ENCODE measurements around the gene RXYLT1.

Gene RXYLT1

DNA sequence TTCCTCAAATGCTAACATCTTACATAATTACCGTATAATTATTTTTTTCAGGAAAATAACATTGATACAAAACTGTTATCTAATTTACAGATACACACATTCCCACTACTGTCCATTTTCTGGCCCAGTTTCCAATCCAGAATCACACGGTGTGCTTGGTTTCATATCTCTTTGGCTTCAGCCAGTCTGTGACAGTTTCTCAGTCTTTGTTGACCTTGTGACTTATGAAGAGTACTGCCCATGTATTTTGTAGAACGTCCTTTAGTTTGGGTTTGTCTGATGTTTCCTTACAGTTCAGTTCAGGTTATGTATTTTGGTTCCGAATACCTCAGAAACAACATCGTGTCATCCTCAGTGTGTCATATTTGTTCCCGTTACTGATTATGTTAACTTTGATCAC lies 16.2 kb downstream of the RXYLT1 start:
- Histone ChIP-seq H3K9me3 (ENCODE audit: control insufficient read depth, low read length) (no peaks in the 10 kb centered on the region), H3K36me3 (ENCODE audit: control insufficient read depth, insufficient read depth, low read length) (no peaks in the 10 kb centered on the region), H3K27ac (ENCODE audit: insufficient read depth, low read depth, low read length, poor library complexity, severe bottlenecking) (no peak overlapping the region), H3K27me3 (ENCODE audit: control insufficient read depth, insufficient read depth, low read length, poor library complexity, severe bottlenecking) (no peaks in the 10 kb centered on the region), H3K4me1 (ENCODE audit: control insufficient read depth, insufficient read depth, low read length) (no peaks in the 10 kb centered on the region), H3K4me3 (ENCODE audit: insufficient read depth, low read depth, low read length) (no peak overlapping the region)
- WGBS, 2 experiments: 96% methylated on average over 6 of the region's 6 CpGs

- WGBS, 2 experiments: 83 to 89% methylated on average over 5 to 6 of the region's 6 CpGs
- no peaks in the 10 kb centered on the region for H3K36me3 ChIP-seq (ENCODE audit: control insufficient read depth, insufficient read depth, low read length)
These were observed 22.4 kb downstream of the RXYLT1 start for GRCh38 chr12:63802012-63802608.

GRCh38 chr12:63804746-63805145 lies 25.0 kb downstream of the RXYLT1 start:
- no peaks in the 10 kb centered on the region for H3K36me3 ChIP-seq (ENCODE audit: control insufficient read depth, insufficient read depth, low read length)
- no peaks in the 10 kb centered on the region for H3K9me3 ChIP-seq (ENCODE audit: control insufficient read depth, low read length)
- H3K4me3 ChIP-seq (ENCODE audit: insufficient read depth, low read depth, low read length): no peak overlapping the region
- H3K27ac ChIP-seq (ENCODE audit: insufficient read depth, low read depth, low read length, poor library complexity, severe bottlenecking): no peak overlapping the region
- no peaks in the 10 kb centered on the region for H3K4me1 ChIP-seq (ENCODE audit: control insufficient read depth, insufficient read depth, low read length)
- H3K27me3 ChIP-seq (ENCODE audit: control insufficient read depth, insufficient read depth, low read length, poor library complexity, severe bottlenecking): no peaks in the 10 kb centered on the region
- 100% methylated on average over 1 to 2 of the region's 2 CpGs for WGBS, 2 experiments

More at GRCh38 chr12:63802012-63802608, 22.4 kb downstream of the RXYLT1 start:
- no peaks in the 10 kb centered on the region for H3K27me3 ChIP-seq (ENCODE audit: control insufficient read depth, insufficient read depth, low read length, poor library complexity, severe bottlenecking)
- H3K27ac ChIP-seq (ENCODE audit: insufficient read depth, low read depth, low read length, poor library complexity, severe bottlenecking): no peak overlapping the region
- no peaks in the 10 kb centered on the region for H3K4me1 ChIP-seq (ENCODE audit: control insufficient read depth, insufficient read depth, low read length)
- no peak overlapping the region for H3K4me3 ChIP-seq (ENCODE audit: insufficient read depth, low read depth, low read length)
- H3K9me3 ChIP-seq (ENCODE audit: control insufficient read depth, low read length): no peaks in the 10 kb centered on the region

DNA sequence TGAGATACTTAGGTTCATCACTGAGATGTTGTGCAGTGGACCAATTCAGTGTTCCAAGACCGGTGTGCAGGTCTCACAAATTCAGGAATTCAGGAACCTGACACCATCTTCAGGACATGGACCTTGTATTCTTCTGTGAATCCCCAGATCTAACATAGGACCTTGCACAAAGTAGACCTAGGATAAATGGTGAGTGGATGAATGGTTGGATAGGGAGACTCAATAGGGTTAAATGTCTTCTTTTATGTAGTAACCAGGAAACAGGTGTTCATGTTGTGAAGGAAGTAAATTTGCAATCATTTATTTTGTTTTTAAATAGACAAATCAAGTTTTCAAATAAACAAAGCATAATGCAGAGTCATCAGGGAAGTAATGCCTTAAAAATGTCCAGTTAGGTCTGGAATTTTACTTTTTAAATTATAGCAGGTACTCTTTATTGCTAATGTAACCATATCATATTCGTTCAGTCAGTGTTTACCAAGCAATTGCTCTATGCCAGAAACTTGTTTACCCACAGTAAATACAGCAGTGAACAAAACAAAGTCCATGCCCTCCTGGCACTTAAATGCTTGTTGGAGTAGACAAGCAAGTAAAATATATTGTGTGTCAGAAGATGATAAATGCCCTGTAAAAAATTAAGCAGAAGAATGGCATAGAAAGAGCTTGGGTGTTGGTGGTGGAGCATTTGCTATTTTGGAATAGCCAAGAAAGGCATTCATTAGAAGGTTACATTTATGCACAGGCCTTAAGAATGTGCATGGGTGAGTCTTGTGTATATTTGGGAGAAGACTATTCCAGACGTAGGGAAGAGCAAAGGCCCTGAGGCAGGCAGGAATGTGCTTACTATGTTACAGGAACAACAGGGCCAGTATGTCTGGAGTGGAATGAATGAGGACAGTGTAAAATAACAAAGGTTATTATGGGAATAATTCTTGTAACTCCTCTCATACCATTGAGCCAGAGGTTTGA lies 26.3 kb downstream of the RXYLT1 start:
- H3K27me3 ChIP-seq (ENCODE audit: control insufficient read depth, insufficient read depth, low read length, poor library complexity, severe bottlenecking): no peaks in the 10 kb centered on the region
- H3K27ac ChIP-seq (ENCODE audit: insufficient read depth, low read depth, low read length, poor library complexity, severe bottlenecking): no peak overlapping the region
- no peaks in the 10 kb centered on the region for H3K4me1 ChIP-seq (ENCODE audit: control insufficient read depth, insufficient read depth, low read length)
- H3K9me3 ChIP-seq (ENCODE audit: control insufficient read depth, low read length): no peaks in the 10 kb centered on the region
- WGBS, 2 experiments: 95 to 96% methylated on average over 3 of the region's 3 CpGs
- no peak overlapping the region for H3K4me3 ChIP-seq (ENCODE audit: insufficient read depth, low read depth, low read length)
- no peaks in the 10 kb centered on the region for H3K36me3 ChIP-seq (ENCODE audit: control insufficient read depth, insufficient read depth, low read length)

DNA sequence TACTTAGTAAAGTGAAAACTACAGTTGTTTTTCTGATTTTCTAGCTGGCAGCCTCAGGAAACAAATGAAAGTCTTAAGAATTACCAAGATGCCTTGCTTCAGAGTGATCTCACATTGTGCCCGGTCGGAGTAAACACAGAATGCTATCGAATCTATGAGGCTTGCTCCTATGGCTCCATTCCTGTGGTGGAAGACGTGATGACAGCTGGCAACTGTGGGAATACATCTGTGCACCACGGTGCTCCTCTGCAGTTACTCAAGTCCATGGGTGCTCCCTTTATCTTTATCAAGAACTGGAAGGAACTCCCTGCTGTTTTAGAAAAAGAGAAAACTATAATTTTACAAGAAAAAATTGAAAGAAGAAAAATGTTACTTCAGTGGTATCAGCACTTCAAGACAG lies 28.9 kb downstream of the RXYLT1 start:
- no peaks in the 10 kb centered on the region for H3K9me3 ChIP-seq (ENCODE audit: control insufficient read depth, low read length)
- no peak overlapping the region for H3K4me3 ChIP-seq (ENCODE audit: insufficient read depth, low read depth, low read length)
- no peaks in the 10 kb centered on the region for H3K4me1 ChIP-seq (ENCODE audit: control insufficient read depth, insufficient read depth, low read length)
- 92 to 95% methylated on average over 5 of the region's 5 CpGs for WGBS, 2 experiments
- no peaks in the 10 kb centered on the region for H3K27me3 ChIP-seq (ENCODE audit: control insufficient read depth, insufficient read depth, low read length, poor library complexity, severe bottlenecking)
- no peaks in the 10 kb centered on the region for H3K36me3 ChIP-seq (ENCODE audit: control insufficient read depth, insufficient read depth, low read length)
- H3K27ac ChIP-seq (ENCODE audit: insufficient read depth, low read depth, low read length, poor library complexity, severe bottlenecking): no peak overlapping the region

DNA sequence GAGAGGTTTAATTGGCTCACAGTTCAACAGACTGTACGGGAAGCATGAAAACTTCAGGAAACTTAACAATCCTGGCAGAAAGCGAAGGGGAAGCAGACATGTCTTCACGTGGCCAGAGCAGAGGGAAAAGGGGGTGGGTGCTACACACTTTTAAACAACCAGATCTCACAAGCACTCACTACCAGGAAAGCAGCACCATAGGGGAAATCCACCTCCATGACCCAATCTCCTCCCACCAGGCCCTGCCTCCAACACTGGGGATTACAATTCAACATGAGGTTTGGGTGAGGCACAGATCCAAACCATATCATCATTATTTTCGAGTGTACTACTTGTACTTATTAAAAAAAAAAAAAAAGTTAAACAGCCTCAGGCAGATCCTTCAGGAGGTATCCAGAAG lies 29.9 kb downstream of the RXYLT1 start:
- H3K4me3 ChIP-seq (ENCODE audit: insufficient read depth, low read depth, low read length): no peak overlapping the region
- H3K27me3 ChIP-seq (ENCODE audit: control insufficient read depth, insufficient read depth, low read length, poor library complexity, severe bottlenecking): no peaks in the 10 kb centered on the region
- no peak overlapping the region for H3K27ac ChIP-seq (ENCODE audit: insufficient read depth, low read depth, low read length, poor library complexity, severe bottlenecking)
- 86 to 94% methylated on average over 3 to 4 of the region's 4 CpGs for WGBS, 2 experiments
- no peaks in the 10 kb centered on the region for H3K4me1 ChIP-seq (ENCODE audit: control insufficient read depth, insufficient read depth, low read length)
- H3K9me3 ChIP-seq (ENCODE audit: control insufficient read depth, low read length): no peaks in the 10 kb centered on the region
- no peaks in the 10 kb centered on the region for H3K36me3 ChIP-seq (ENCODE audit: control insufficient read depth, insufficient read depth, low read length)

DNA sequence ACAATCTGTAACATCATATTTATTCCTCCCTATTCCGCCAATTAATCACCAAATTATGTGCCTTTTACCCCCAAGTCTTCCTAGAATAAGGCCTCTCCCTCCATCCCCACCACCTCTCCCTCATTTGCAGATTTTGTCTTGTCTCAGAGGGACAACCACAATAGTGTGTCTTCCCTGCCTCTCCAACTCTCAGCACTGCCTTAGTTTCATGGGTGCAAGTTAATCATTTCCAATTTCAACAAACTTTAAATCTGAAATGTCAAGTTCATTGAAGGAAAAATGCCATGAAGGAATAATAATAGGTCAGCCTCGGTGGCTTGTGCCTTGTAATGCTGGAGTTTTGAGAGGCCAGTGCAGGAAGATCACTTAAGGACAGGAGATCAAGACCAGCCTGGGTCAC lies 31.6 kb downstream of the RXYLT1 start:
- Histone ChIP-seq H3K9me3 (ENCODE audit: control insufficient read depth, low read length) (no peaks in the 10 kb centered on the region), H3K4me1 (ENCODE audit: control insufficient read depth, insufficient read depth, low read length) (no peaks in the 10 kb centered on the region), H3K27me3 (ENCODE audit: control insufficient read depth, insufficient read depth, low read length, poor library complexity, severe bottlenecking) (no peaks in the 10 kb centered on the region), H3K4me3 (ENCODE audit: insufficient read depth, low read depth, low read length) (no peak overlapping the region), H3K27ac (ENCODE audit: insufficient read depth, low read depth, low read length, poor library complexity, severe bottlenecking) (no peak overlapping the region), H3K36me3 (ENCODE audit: control insufficient read depth, insufficient read depth, low read length) (no peaks in the 10 kb centered on the region)
- WGBS, 2 experiments: 86 to 87% methylated on average over 2 of the region's 2 CpGs

DNA sequence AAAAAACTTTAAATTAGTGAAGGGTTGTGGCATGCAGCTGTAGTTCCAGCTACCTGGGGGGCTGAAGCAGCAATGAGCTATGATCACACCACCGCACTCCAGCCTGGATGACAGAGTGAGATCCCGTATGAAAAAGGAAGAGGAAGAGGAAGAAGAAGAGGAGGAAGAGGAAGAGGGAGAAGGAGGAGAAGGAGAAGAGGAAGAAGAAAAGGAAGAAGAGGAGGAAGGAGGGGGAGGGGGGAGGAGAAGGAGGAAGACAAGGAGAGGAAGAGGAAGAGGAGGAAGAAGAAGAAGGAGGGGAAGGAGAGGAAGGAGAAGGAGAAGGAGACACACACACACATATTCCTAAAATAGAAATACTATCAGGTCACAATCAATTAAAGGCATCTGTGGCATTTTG lies 32.0 kb downstream of the RXYLT1 start:
- Histone ChIP-seq H3K36me3 (ENCODE audit: control insufficient read depth, insufficient read depth, low read length) (no peaks in the 10 kb centered on the region), H3K27ac (ENCODE audit: insufficient read depth, low read depth, low read length, poor library complexity, severe bottlenecking) (no peak overlapping the region), H3K27me3 (ENCODE audit: control insufficient read depth, insufficient read depth, low read length, poor library complexity, severe bottlenecking) (no peaks in the 10 kb centered on the region), H3K4me1 (ENCODE audit: control insufficient read depth, insufficient read depth, low read length) (no peaks in the 10 kb centered on the region), H3K4me3 (ENCODE audit: insufficient read depth, low read depth, low read length) (no peak overlapping the region), H3K9me3 (ENCODE audit: control insufficient read depth, low read length) (no peaks in the 10 kb centered on the region)
- 95% methylated on average over 2 of the region's 2 CpGs for WGBS, 2 experiments

- Histone ChIP-seq H3K9me3 (ENCODE audit: control insufficient read depth, low read length) (no peaks in the 10 kb centered on the region), H3K36me3 (ENCODE audit: control insufficient read depth, insufficient read depth, low read length) (no peaks in the 10 kb centered on the region)
- 85 to 93% methylated on average over 4 of the region's 4 CpGs for WGBS, 2 experiments
These were observed 34.5 kb downstream of the RXYLT1 start for GRCh38 chr12:63814146-63814772.

DNA sequence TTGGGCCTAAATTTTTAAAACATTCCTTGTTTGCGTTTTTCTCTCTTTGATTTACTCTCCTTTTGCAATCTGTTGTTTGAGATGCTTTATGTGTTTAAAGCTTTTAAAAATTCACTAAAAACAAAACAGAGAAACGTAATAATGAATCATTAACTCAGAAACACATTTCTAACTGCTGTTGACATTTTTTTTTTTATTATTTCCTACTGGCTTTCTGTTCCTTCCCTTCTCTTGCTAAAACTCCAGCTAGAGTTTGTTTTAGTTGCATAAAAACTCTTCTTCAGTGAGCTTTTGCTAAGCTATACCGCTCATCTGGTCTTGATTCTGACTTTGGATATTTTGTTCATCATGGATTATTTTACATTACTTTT lies 35.8 kb downstream of the RXYLT1 start:
- Histone ChIP-seq H3K9me3 (ENCODE audit: control insufficient read depth, low read length) (no peaks in the 10 kb centered on the region), H3K36me3 (ENCODE audit: control insufficient read depth, insufficient read depth, low read length) (no peaks in the 10 kb centered on the region), H3K27ac (ENCODE audit: insufficient read depth, low read depth, low read length, poor library complexity, severe bottlenecking) (no peak overlapping the region), H3K27me3 (ENCODE audit: control insufficient read depth, insufficient read depth, low read length, poor library complexity, severe bottlenecking) (no peaks in the 10 kb centered on the region), H3K4me3 (ENCODE audit: insufficient read depth, low read depth, low read length) (no peak overlapping the region), H3K4me1 (ENCODE audit: control insufficient read depth, insufficient read depth, low read length) (no peaks in the 10 kb centered on the region)
- WGBS, 2 experiments: 89 to 100% methylated on average over 2 to 3 of the region's 3 CpGs

More at GRCh38 chr12:63814146-63814772, 34.5 kb downstream of the RXYLT1 start:
- Histone ChIP-seq H3K27me3 (ENCODE audit: control insufficient read depth, insufficient read depth, low read length, poor library complexity, severe bottlenecking) (no peaks in the 10 kb centered on the region), H3K4me3 (ENCODE audit: insufficient read depth, low read depth, low read length) (no peak overlapping the region), H3K4me1 (ENCODE audit: control insufficient read depth, insufficient read depth, low read length) (no peaks in the 10 kb centered on the region), H3K27ac (ENCODE audit: insufficient read depth, low read depth, low read length, poor library complexity, severe bottlenecking) (no peak overlapping the region)

All from ectodermal cell (in vitro differentiated cells).